GM12864 (cell line): ENCODE measurements around the gene NDST4.

ENCODE experiments used
- DNase-seq: peaks from one replicate; pipeline ENCODE4 v3.0.0-alpha.2; 2011; ENCODE audit warnings: low read depth
- H3K4me3 ChIP-seq: 2 replicates; pipeline ENCODE4 v1.5.1; 2011; ENCODE audit warnings: mild to moderate bottlenecking, low read depth, low read length, control low read depth
- CTCF ChIP-seq: IDR thresholded peaks from 2 replicates; pipeline ENCODE4 v1.5.1; 2011; ENCODE audit warnings: low read depth, mild to moderate bottlenecking, moderate library complexity, low read length, control low read depth, inconsistent platforms; ENCODE audit errors: missing control alignments

Gene NDST4

GRCh38 chr4:114866901-114867670 lies 246.3 kb downstream of the NDST4 start:
- DNase-seq, result no peak

GRCh38 chr4:114864060-114864459 lies 249.4 kb downstream of the NDST4 start:
- TF ChIP-seq CTCF, result no peak
- no peak for DNase-seq
- H3K4me3 ChIP-seq, result no peak overlapping the region

More at GRCh38 chr4:114866901-114867670, 246.3 kb downstream of the NDST4 start:
- no peak for TF ChIP-seq CTCF
- H3K4me3 ChIP-seq, result no peak overlapping the region

GRCh38 chr4:114860786-114861185 lies 252.6 kb downstream of the NDST4 start:
- no peak for TF ChIP-seq CTCF
- H3K4me3 ChIP-seq, result no peak overlapping the region
- DNase-seq, result no peak

- DNase-seq, result no peak
- TF ChIP-seq CTCF, result no peak
These were observed 255.6 kb downstream of the NDST4 start for GRCh38 chr4:114857831-114858230.

GRCh38 chr4:114839986-114840385 lies 273.4 kb downstream of the NDST4 start:
- DNase-seq, result no peak

More at GRCh38 chr4:114857831-114858230, 255.6 kb downstream of the NDST4 start:
- no peak overlapping the region for H3K4me3 ChIP-seq

GRCh38 chr4:114830628-114831027 lies 282.8 kb downstream of the NDST4 start:
- no peak for TF ChIP-seq CTCF
- H3K4me3 ChIP-seq, result no peak overlapping the region
- no peak for DNase-seq

More at GRCh38 chr4:114839986-114840385, 273.4 kb downstream of the NDST4 start:
- no peak overlapping the region for H3K4me3 ChIP-seq
- no peak for TF ChIP-seq CTCF

- TF ChIP-seq CTCF, result no peak
- no peak overlapping the region for H3K4me3 ChIP-seq
- no peak for DNase-seq
These were observed 285.8 kb downstream of the NDST4 start for GRCh38 chr4:114827651-114828050.
